Vagina (tissue), 2 donors: ENCODE measurements around the gene PLEKHG1. TPM values are rescaled to one million over a fixed set of nuclear protein-coding genes. Genes with fewer than 3 reads are reported as not detected.
A peak's percentile ranks its signal among the peaks of the same experiment; 100 is the strongest.

Source experiments
- DNase-seq, 2 donors: peaks; one replicate each; pipeline ENCODE4 v3.0.0-alpha.2; 2017; ENCODE audit errors: extremely low spot score in 2 of 2
- H3K27ac ChIP-seq: fragments of 200-600 bp; sonication (generic); one replicate; pipeline ENCODE4 v1.5.1; 2019
- H3K27me3 ChIP-seq: fragments of 200-600 bp; sonication (generic); one replicate; pipeline ENCODE4 v1.5.1; 2019
- H3K36me3 ChIP-seq, 2 donors: fragments of 200-600 bp; sonication (generic); one replicate each; pipeline ENCODE4 v1.5.1; 2017 to 2019
- H3K4me1 ChIP-seq: fragments of 200-600 bp; sonication (generic); one replicate; pipeline ENCODE4 v1.5.1; 2019
- H3K4me3 ChIP-seq, 2 donors: fragments of 200-600 bp; sonication (generic); 1 replicate in 1 of 2; 2 replicates in 1 of 2; pipeline ENCODE4 v1.5.1; 2016 to 2019
- H3K9me3 ChIP-seq: fragments of 200-600 bp; sonication (generic); one replicate; pipeline ENCODE4 v1.5.1; 2019
- CTCF ChIP-seq, 3 experiments: fragments of 450-650 bp in 2 of 3; fragments of 200-600 bp in 1 of 3; sonication (generic) in 1 of 3; IDR thresholded peaks; one replicate each; pipeline ENCODE4 v1.5.1; 2017 to 2019; ENCODE audit warnings: antibody characterized with exemption in 3 of 3, mild to moderate bottlenecking in 2 of 3, moderate library complexity in 2 of 3
- POLR2A ChIP-seq, 2 donors: fragments of 450-650 bp; IDR thresholded peaks; one replicate each; pipeline ENCODE4 v1.6.1; 2017; ENCODE audit warnings: antibody characterized with exemption in 2 of 2, mild to moderate bottlenecking in 2 of 2, moderate library complexity in 2 of 2
- POLR2AphosphoS5 ChIP-seq, 2 donors: sonication (generic); formaldehyde crosslinking; IDR thresholded peaks; one replicate each; pipeline ENCODE4 v1.9.0; 2017; ENCODE audit warnings: antibody characterized with exemption in 2 of 2, mild to moderate bottlenecking in 2 of 2, low read depth in 1 of 2; ENCODE audit not compliant: insufficient read depth in 1 of 2
- intact Hi-C: fragments of 100-400 bp; cut with DNase I; formaldehyde crosslinking; loops from one replicate; pipeline ENCODE4 v1.15.1; 2023
- total RNA-seq: library from RNA; depleted of rRNA; stranded (reverse); fragments of >200 nt; gene quantifications from one replicate; pipeline ENCODE4 v1.2.3, GENCODE V29; 2016

Gene PLEKHG1
- total RNA-seq, 1 donor from 2014 or later = 38.5 TPM

- no peak for TF ChIP-seq CTCF (IDR thresholded peaks at IDR 0.05)
- TF ChIP-seq POLR2AphosphoS5 (IDR thresholded peaks at IDR 0.05; ENCODE audit: insufficient read depth in 1 of 2, low read depth in 1 of 2) = no peak
- TF ChIP-seq POLR2A (IDR thresholded peaks at IDR 0.05) = no peak
- no peak overlapping the region for H3K27ac ChIP-seq
- H3K27me3 ChIP-seq = no peaks in the 10 kb centered on the region
- no peaks in the 10 kb centered on the region for H3K36me3 ChIP-seq
- intact Hi-C loops = no loop called here
- DNase-seq = no peak
- H3K4me3 ChIP-seq = no peak overlapping the region
- H3K4me1 ChIP-seq = peaks cover 42% of the 10 kb centered on the region
- H3K9me3 ChIP-seq = no peaks in the 10 kb centered on the region
Measured at GRCh38 chr6:150631283-150631983, 31.7 kb downstream of the PLEKHG1 start.

GRCh38 chr6:150631984-150632642 is 32.4 kb downstream of the PLEKHG1 start:
- intact Hi-C loops = no loop called here
- Histone ChIP-seq H3K27me3 (no peaks in the 10 kb centered on the region), H3K4me3 (no peak overlapping the region), H3K4me1 (peaks cover 42% of the 10 kb centered on the region), H3K36me3 (no peaks in the 10 kb centered on the region), H3K27ac (no peak overlapping the region), H3K9me3 (no peaks in the 10 kb centered on the region)
- DNase-seq = no peak
- TF ChIP-seq POLR2AphosphoS5 (IDR thresholded peaks at IDR 0.05; ENCODE audit: insufficient read depth in 1 of 2, low read depth in 1 of 2) = peak in 1 of 2 donors; percentile 9
- no peak for TF ChIP-seq POLR2A (IDR thresholded peaks at IDR 0.05)

GRCh38 chr6:150632785-150633485 is 33.2 kb downstream of the PLEKHG1 start:
- TF ChIP-seq POLR2A (IDR thresholded peaks at IDR 0.05) (no peak), CTCF (IDR thresholded peaks at IDR 0.05) (no peak), POLR2AphosphoS5 (IDR thresholded peaks at IDR 0.05; ENCODE audit: insufficient read depth in 1 of 2, low read depth in 1 of 2) (no peak)
- no peak overlapping the region for H3K4me3 ChIP-seq
- H3K4me1 ChIP-seq = peaks cover 42% of the 10 kb centered on the region
- no peaks in the 10 kb centered on the region for H3K9me3 ChIP-seq
- no peak overlapping the region for H3K27ac ChIP-seq
- H3K36me3 ChIP-seq = no peaks in the 10 kb centered on the region
- H3K27me3 ChIP-seq = no peaks in the 10 kb centered on the region
- intact Hi-C loops = no loop called here
- DNase-seq = no peak

DNA sequence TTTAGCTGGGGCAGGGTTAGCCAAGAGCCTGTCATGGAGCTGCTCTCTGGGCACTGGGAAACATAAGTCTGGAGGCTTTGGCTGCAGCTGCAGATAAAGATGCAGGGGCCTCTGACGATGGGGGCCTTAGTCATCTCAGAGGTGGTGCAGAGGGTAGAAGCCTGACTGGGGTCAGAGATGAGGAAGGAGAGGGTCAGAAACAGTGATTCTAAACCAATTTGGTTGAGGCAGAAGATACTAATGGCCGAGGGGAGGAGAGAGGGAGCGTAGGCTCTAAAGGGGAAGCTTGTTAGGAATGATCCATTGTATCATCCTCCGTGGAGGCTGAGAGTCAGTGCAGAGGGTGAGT is 33.8 kb downstream of the PLEKHG1 start:
- Histone ChIP-seq H3K4me3 (no peak overlapping the region), H3K4me1 (peaks cover 37% of the 10 kb centered on the region), H3K27me3 (no peaks in the 10 kb centered on the region), H3K36me3 (no peaks in the 10 kb centered on the region), H3K9me3 (no peaks in the 10 kb centered on the region), H3K27ac (no peak overlapping the region)
- TF ChIP-seq POLR2AphosphoS5 (IDR thresholded peaks at IDR 0.05; ENCODE audit: insufficient read depth in 1 of 2, low read depth in 1 of 2) = no peak
- no peak for TF ChIP-seq CTCF (IDR thresholded peaks at IDR 0.05)
- no peak for TF ChIP-seq POLR2A (IDR thresholded peaks at IDR 0.05)
- no peak for DNase-seq
- intact Hi-C loops = no loop called here

DNA sequence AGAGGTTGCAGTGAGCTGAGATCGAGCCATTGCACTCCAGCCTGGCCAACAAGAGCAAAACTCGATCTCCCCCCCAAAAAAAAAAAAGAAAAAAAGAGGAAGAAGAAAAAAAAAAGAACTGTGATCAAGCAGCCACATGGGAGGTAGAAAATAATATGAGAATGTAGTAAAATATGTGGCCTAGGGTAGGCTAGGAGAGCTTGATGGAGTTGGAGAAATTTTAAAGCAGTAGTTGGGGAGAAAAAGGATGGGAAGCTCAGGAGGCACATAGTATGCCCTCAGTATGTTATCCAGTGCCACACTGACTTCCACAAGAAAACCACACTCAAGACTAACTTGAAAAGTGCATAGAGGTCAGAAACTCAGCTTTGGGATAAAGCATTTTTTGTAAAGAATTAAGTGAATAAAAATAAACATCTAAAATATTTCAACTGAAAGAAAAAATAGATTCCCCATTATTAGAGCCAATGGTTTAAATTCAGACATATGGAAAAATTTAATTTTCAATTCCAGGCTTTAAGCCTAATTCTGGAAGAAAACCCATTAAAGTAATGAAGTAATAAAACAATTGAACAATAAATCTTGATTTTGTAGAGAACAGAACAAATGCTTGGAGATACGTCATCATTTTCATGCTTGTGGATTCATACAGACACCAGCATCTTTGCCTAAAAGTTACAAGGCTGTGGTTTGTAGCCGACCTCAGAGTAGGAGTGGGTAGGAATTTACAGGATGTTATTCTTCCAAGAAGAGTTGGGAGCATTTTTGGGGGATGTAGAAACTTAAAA is 34.7 kb downstream of the PLEKHG1 start:
- no peaks in the 10 kb centered on the region for H3K27me3 ChIP-seq
- no peaks in the 10 kb centered on the region for H3K36me3 ChIP-seq
- intact Hi-C loops = no loop called here
- no peak for DNase-seq
- no peaks in the 10 kb centered on the region for H3K9me3 ChIP-seq
- no peak for TF ChIP-seq POLR2AphosphoS5 (IDR thresholded peaks at IDR 0.05; ENCODE audit: insufficient read depth in 1 of 2, low read depth in 1 of 2)
- TF ChIP-seq CTCF (IDR thresholded peaks at IDR 0.05) = no peak
- TF ChIP-seq POLR2A (IDR thresholded peaks at IDR 0.05) = no peak
- peaks cover 32% of the 10 kb centered on the region for H3K4me1 ChIP-seq
- no peak overlapping the region for H3K4me3 ChIP-seq
- H3K27ac ChIP-seq = no peak overlapping the region
